ENCODE results near the gene SALL4. TPM values are rescaled to one million over a fixed set of nuclear protein-coding genes. Genes with fewer than 3 reads are reported as not detected.

The SALL4 gene
- total and polyA plus RNA-seq, 2 of the 8 experiments (the other 6 are each of a cell fraction or from before 2014, with no cell fraction given), result 108 to 235 TPM

- ChIA-PET POLR2A (ENCODE audit: partially characterized antibody) (interaction anchor here (0.6 to 0.9 kb wide), 2 partner anchors 14 to 317 kb away, joined by 3 read pairs; no protein-coding TSS in a partner anchor), CTCF (ENCODE audit: partially characterized antibody) (interaction anchor here (0.9 to 1.6 kb wide), 3 partner anchors 8 to 59 kb away, joined by 3 read pairs; partner anchors contain the start of gene ATP9A)
- Histone ChIP-seq H3K14ac (ENCODE audit: insufficient read length) (no peak overlapping the region), H2BK120ac (replicated peaks; ENCODE audit: low read depth, low read length) (no peak overlapping the region), H2BK15ac (ENCODE audit: low read length) (no peak overlapping the region), H2AFZ (ENCODE audit: low read length) (no peak overlapping the region), H3K27ac (ENCODE audit: low read depth, low read length) (no peak overlapping the region), H2BK12ac (ENCODE audit: low read depth, low read length) (no peak overlapping the region), H3K9ac (replicated peaks in 1 of 4; ENCODE audit: extremely low read depth in 1 of 4, low read depth in 3 of 4, low read length in 3 of 4) (peak overlapping the region in 1 of 4 experiments; percentile 41; a peak in 1 of 7 replicates), H3K18ac (ENCODE audit: extremely low read depth, low read length) (no peak overlapping the region), H3K4me2 (ENCODE audit: insufficient read depth in 1 of 2, low read depth in 2 of 2, low read length in 2 of 2) (no peak overlapping the region), H3K4ac (replicated peaks; ENCODE audit: insufficient read length, low read depth, low read length) (no peak overlapping the region), H3K23me2 (ENCODE audit: low read depth, low read length) (no peaks in the 10 kb centered on the region), H3K9me3 (ENCODE audit: insufficient read depth in 2 of 2, low read depth in 1 of 2, low read length in 1 of 2) (no peaks in the 10 kb centered on the region; a peak in 1 of 4 replicates), H4K20me1 (replicated peaks in 1 of 2; ENCODE audit: control insufficient read depth in 1 of 2, insufficient read depth in 2 of 2, low read length in 2 of 2) (no peaks in the 10 kb centered on the region), H3K79me2 (ENCODE audit: control insufficient read depth in 1 of 2, insufficient read depth in 2 of 2, low read length in 2 of 2) (no peaks in the 10 kb centered on the region), H3K79me1 (ENCODE audit: low read depth, low read length) (no peaks in the 10 kb centered on the region), H3K56ac (replicated peaks; ENCODE audit: insufficient read length, low read depth, low read length) (no peak overlapping the region), H3K4me3 (ENCODE audit: extremely low read depth in 1 of 4, insufficient read depth in 2 of 4, low read depth in 3 of 4, low read length in 4 of 4) (no peak overlapping the region), H2BK5ac (ENCODE audit: low read depth, low read length) (no peak overlapping the region), H3K27me3 (replicated peaks in 1 of 4; ENCODE audit: control insufficient read depth in 3 of 4, extremely low read depth in 1 of 4, insufficient read depth in 3 of 4, low read length in 3 of 4) (no peaks in the 10 kb centered on the region), H3K23ac (ENCODE audit: insufficient read length) (no peak overlapping the region), H3K4me1 (replicated peaks in 1 of 4; ENCODE audit: control insufficient read depth in 3 of 4, insufficient read depth in 4 of 4, low read length in 3 of 4) (0 out of 7 replicates have a peak, but pooled peaks cover 0 to 2% (median 0%) of the 10 kb centered on the region in 4 experiments), H4K5ac (ENCODE audit: insufficient read length, low read depth, low read length) (no peak overlapping the region), H4K91ac (replicated peaks; ENCODE audit: insufficient read length, low read length) (no peak overlapping the region), H2AK5ac (ENCODE audit: low read depth, low read length) (no peak overlapping the region), H3K36me3 (ENCODE audit: control insufficient read depth in 2 of 4, insufficient read depth in 4 of 4, low read length in 3 of 4) (no peaks in the 10 kb centered on the region), H4K8ac (ENCODE audit: extremely low read depth, insufficient read depth, low read length) (no peak overlapping the region), H2BK20ac (ENCODE audit: low read length) (no peak overlapping the region)
- no peak for FAIRE-seq
- WGBS, 2 experiments (ENCODE audit: extremely low coverage in 1 of 2, insufficient coverage in 1 of 2, insufficient read length in 1 of 2, insufficient replicate concordance in 2 of 2, low coverage in 1 of 2, low lambda C conversion rate in 2 of 2, missing lambda C conversion rate in 1 of 2), result 87% methylated on average over 14 of the region's 14 CpGs; no CpG with 5 or more reads in 1 of the 2 experiments
- DNase-seq (ENCODE audit: low read depth in 1 of 2, low spot score in 2 of 2), result no peak
- TF ChIP-seq BCL11A (IDR thresholded peaks at IDR 0.05; ENCODE audit: low read depth in 2 of 2, low read length in 2 of 2) (no peak), EZH2 (IDR thresholded peaks at IDR 0.05; ENCODE audit: low read depth, low read length, severe bottlenecking) (no peak), SIN3A (conservative IDR thresholded peaks at IDR 0.05 in 1 of 2, IDR thresholded peaks at IDR 0.05 in 1 of 2; ENCODE audit: low read depth in 1 of 2, low read length in 2 of 2) (no peak), NRF1 (IDR thresholded peaks at IDR 0.05; ENCODE audit: low read depth, low read length) (no peak), POLR2AphosphoS5 (IDR thresholded peaks at IDR 0.05; ENCODE audit: low read depth, low read length) (no peak), RNF2 (IDR thresholded peaks at IDR 0.05; ENCODE audit: borderline replicate concordance, low read depth, low read length, missing control alignments, poor library complexity, severe bottlenecking) (no peak), CTBP2 (IDR thresholded peaks at IDR 0.05; ENCODE audit: borderline replicate concordance, insufficient read depth, insufficient read length, low read length) (no peak), KDM5A (IDR thresholded peaks at IDR 0.05; ENCODE audit: low read length) (no peak), TBP (IDR thresholded peaks at IDR 0.05; ENCODE audit: low read depth, low read length) (no peak), POU5F1 (IDR thresholded peaks at IDR 0.05; ENCODE audit: low read depth, low read length) (no peak), E2F6 (IDR thresholded peaks at IDR 0.05) (no peak)
These were observed 42.4 kb downstream of the SALL4 start for GRCh38 chr20:51759769-51760510.
